Ishikawa (cell line): Measurements from ENCODE around the gene MLH1.

Source experiments
- CEBPB ChIP-seq: IDR thresholded peaks from 2 replicates; pipeline ENCODE4 v1.6.1; 2012
- CREB1 ChIP-seq: IDR thresholded peaks from 2 replicates; pipeline ENCODE4 v1.6.1; 2012; ENCODE audit warnings: low read depth
- EGR1 ChIP-seq: IDR thresholded peaks from 2 replicates; pipeline ENCODE4 v1.6.1; 2012
- EP300 ChIP-seq: IDR thresholded peaks from 2 replicates; pipeline ENCODE4 v1.6.1; 2012; ENCODE audit warnings: borderline replicate concordance
- FOXM1 ChIP-seq: IDR thresholded peaks from 2 replicates; pipeline ENCODE4 v1.6.1; 2012; ENCODE audit warnings: low read depth, borderline replicate concordance
- NFIC ChIP-seq: IDR thresholded peaks from 2 replicates; pipeline ENCODE4 v1.6.1; 2012
- RAD21 ChIP-seq: IDR thresholded peaks from 2 replicates; pipeline ENCODE4 v1.6.1; 2012; ENCODE audit warnings: low read depth
- TAF1 ChIP-seq: IDR thresholded peaks from 2 replicates; pipeline ENCODE4 v1.6.1; 2012; ENCODE audit warnings: low read depth, mild to moderate bottlenecking
- TCF12 ChIP-seq: IDR thresholded peaks from 2 replicates; pipeline ENCODE4 v1.6.1; 2012; ENCODE audit warnings: low read depth
- TEAD4 ChIP-seq: IDR thresholded peaks from 2 replicates; pipeline ENCODE4 v1.6.1; 2012
- YY1 ChIP-seq: IDR thresholded peaks from 2 replicates; pipeline ENCODE4 v1.6.1; 2012; ENCODE audit warnings: low read depth
- ZBTB7A ChIP-seq: IDR thresholded peaks from 2 replicates; pipeline ENCODE4 v1.6.1; 2012; ENCODE audit warnings: low read depth
- TF ChIP-seq, protein P1 (sequence below): IDR thresholded peaks from 2 replicates; pipeline ENCODE4 v1.6.1; 2012
- TF ChIP-seq, protein P2 (sequence below): IDR thresholded peaks from 2 replicates; pipeline ENCODE4 v1.6.1; 2012
- TF ChIP-seq, protein P3 (sequence below): IDR thresholded peaks from 2 replicates; pipeline ENCODE4 v1.6.1; 2012; ENCODE audit warnings: low read depth, mild to moderate bottlenecking

MLH1 gene

DNA sequence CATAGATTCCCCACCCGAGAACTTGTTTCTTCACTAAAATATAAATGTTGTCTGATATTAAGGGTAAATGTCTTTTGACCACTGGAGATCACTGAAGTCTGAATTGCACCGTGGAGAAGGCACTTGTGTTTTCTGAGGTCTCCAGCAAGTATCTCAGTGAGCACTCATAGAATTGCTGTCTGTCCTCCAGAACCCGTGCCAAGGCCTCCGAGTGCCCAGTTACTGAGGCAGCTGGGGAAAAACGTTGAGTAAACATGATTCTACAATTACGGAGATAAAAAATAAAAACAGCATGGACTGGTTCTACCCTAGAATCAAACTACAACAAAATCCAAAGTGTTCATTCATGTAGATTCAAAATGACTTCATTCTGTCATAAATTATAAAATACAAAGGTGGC lies 60.0 kb downstream of the MLH1 start:
- TF ChIP-seq FOXM1 (no peak), CREB1 (no peak)

DNA sequence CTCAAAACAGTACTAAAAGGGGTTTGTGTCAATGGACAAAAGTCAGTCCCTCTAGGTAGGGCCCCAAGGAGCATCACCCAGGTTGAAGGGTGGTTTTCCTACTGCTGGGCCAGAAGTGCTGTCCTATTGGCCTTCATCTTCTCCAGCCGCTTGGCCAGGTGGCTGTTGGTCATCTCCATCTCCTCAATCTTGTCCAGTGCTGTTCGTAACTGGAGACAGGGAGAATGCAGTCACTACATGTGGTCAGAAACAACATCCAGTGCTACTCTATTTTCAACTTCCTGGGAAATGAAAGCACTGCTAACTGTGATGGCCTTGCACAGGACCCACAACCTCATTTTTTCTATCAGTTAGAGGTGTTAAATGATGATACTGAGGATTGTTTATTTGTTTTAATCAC lies 60.4 kb downstream of the MLH1 start:
- no peak for TF ChIP-seq RAD21
- no peak for TF ChIP-seq CREB1
- TF ChIP-seq, protein P1, sequence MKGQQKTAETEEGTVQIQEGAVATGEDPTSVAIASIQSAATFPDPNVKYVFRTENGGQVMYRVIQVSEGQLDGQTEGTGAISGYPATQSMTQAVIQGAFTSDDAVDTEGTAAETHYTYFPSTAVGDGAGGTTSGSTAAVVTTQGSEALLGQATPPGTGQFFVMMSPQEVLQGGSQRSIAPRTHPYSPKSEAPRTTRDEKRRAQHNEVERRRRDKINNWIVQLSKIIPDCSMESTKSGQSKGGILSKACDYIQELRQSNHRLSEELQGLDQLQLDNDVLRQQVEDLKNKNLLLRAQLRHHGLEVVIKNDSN: no peak
- no peak for TF ChIP-seq TEAD4
- TF ChIP-seq TCF12: no peak
- TF ChIP-seq NFIC: no peak
- no peak for TF ChIP-seq YY1
- no peak for TF ChIP-seq EP300

DNA sequence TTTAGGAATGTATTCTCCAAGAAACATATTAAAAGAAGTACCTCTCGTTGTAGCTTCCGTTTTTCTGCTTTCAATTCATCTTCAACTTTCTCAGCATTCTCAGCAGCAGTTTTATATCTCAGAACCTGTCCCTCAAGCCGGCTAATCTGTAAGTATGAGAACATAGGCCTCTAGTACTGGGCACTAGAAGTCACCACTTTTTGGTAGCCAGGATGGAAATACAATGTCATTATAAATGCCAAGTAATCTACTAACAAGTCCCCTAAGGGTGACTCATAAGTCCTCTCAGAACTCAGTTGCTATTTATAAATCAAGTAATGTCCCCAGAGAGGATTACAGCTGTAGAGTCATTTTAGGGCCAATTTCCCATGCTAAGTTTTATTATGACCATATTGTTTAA lies 61.1 kb downstream of the MLH1 start:
- TF ChIP-seq, protein P2, sequence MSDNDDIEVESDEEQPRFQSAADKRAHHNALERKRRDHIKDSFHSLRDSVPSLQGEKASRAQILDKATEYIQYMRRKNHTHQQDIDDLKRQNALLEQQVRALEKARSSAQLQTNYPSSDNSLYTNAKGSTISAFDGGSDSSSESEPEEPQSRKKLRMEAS: no peak
- no peak for TF ChIP-seq YY1
- TF ChIP-seq, protein P3, sequence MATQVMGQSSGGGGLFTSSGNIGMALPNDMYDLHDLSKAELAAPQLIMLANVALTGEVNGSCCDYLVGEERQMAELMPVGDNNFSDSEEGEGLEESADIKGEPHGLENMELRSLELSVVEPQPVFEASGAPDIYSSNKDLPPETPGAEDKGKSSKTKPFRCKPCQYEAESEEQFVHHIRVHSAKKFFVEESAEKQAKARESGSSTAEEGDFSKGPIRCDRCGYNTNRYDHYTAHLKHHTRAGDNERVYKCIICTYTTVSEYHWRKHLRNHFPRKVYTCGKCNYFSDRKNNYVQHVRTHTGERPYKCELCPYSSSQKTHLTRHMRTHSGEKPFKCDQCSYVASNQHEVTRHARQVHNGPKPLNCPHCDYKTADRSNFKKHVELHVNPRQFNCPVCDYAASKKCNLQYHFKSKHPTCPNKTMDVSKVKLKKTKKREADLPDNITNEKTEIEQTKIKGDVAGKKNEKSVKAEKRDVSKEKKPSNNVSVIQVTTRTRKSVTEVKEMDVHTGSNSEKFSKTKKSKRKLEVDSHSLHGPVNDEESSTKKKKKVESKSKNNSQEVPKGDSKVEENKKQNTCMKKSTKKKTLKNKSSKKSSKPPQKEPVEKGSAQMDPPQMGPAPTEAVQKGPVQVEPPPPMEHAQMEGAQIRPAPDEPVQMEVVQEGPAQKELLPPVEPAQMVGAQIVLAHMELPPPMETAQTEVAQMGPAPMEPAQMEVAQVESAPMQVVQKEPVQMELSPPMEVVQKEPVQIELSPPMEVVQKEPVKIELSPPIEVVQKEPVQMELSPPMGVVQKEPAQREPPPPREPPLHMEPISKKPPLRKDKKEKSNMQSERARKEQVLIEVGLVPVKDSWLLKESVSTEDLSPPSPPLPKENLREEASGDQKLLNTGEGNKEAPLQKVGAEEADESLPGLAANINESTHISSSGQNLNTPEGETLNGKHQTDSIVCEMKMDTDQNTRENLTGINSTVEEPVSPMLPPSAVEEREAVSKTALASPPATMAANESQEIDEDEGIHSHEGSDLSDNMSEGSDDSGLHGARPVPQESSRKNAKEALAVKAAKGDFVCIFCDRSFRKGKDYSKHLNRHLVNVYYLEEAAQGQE: no peak
- no peak for TF ChIP-seq EP300
- TF ChIP-seq TAF1: no peak
- TF ChIP-seq EGR1: no peak
- no peak for TF ChIP-seq RAD21
- no peak for TF ChIP-seq FOXM1
- no peak for TF ChIP-seq CEBPB
- TF ChIP-seq, protein P1: no peak
- no peak for TF ChIP-seq NFIC
- TF ChIP-seq TEAD4: no peak
- no peak for TF ChIP-seq TCF12
- TF ChIP-seq CREB1: no peak
- TF ChIP-seq ZBTB7A: no peak

- TF ChIP-seq TEAD4: no peak
- TF ChIP-seq FOXM1: no peak
- TF ChIP-seq, protein P3: no peak
Observed at GRCh38 chr3:37056826-37057225, 63.5 kb downstream of the MLH1 start.

GRCh38 chr3:37058117-37058516 lies 64.8 kb downstream of the MLH1 start:
- TF ChIP-seq, protein P3: no peak
- TF ChIP-seq FOXM1: no peak
- TF ChIP-seq EP300: no peak
- TF ChIP-seq NFIC: no peak
- no peak for TF ChIP-seq TEAD4
- TF ChIP-seq YY1: no peak
- TF ChIP-seq CEBPB: no peak
- TF ChIP-seq TCF12: no peak
- no peak for TF ChIP-seq RAD21
- TF ChIP-seq EGR1: no peak
- TF ChIP-seq ZBTB7A: no peak
- TF ChIP-seq, protein P1: no peak
- no peak for TF ChIP-seq CREB1
- TF ChIP-seq TAF1: no peak
- TF ChIP-seq, protein P2: no peak
